ENCODE results near the gene STX4. TPM values are rescaled to one million over a fixed set of nuclear protein-coding genes. Genes with fewer than 3 reads are reported as not detected.

Gene STX4
- polyA plus RNA-seq, 4 donors: 35.6 to 44.6 (median 41.2) TPM

DNA sequence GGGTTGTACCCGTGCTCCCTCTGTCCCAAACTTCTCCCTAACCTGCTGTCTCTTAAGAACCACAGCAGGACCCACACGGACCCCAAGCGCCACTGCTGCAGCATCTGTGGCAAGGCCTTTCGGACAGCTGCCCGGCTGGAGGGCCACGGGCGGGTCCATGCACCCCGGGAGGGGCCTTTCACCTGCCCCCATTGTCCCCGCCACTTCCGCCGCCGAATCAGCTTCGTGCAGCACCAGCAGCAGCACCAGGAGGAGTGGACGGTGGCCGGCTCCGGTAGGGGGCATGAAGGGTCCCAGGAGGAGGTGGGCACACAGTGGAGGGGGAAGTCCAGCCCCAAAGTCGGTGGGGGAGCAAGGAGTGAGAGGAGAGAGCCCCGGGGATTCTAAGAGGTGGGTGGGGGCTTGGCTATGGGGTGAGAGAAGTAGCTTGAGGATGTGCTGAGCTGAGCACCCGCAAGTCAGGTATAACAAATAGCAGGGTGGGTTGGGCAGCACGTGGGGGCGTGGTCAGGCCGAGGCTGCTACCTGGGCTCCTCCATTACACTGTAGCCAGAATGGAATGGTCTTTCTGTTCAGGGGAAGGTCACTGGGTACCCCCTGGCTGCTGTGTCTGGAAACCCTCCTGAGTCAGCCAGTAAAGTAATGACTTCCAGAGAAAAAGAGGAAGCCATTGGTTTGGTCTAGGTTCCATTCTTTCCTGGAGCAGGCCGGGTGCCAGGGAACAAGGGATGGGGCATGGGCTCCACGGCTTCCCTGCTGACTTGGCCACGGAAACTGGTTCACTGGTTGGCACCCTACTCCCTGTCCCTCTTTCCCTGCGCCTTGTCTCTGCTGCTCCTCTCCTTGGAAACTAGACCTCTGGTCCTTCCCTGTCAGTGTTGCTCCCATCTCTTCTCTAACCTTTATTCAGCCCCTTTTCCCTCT, 48.3 kb downstream of the STX4 start:
- DNase-seq (ENCODE audit: low read depth in 4 of 4, low spot score in 2 of 4): no peak

DNA sequence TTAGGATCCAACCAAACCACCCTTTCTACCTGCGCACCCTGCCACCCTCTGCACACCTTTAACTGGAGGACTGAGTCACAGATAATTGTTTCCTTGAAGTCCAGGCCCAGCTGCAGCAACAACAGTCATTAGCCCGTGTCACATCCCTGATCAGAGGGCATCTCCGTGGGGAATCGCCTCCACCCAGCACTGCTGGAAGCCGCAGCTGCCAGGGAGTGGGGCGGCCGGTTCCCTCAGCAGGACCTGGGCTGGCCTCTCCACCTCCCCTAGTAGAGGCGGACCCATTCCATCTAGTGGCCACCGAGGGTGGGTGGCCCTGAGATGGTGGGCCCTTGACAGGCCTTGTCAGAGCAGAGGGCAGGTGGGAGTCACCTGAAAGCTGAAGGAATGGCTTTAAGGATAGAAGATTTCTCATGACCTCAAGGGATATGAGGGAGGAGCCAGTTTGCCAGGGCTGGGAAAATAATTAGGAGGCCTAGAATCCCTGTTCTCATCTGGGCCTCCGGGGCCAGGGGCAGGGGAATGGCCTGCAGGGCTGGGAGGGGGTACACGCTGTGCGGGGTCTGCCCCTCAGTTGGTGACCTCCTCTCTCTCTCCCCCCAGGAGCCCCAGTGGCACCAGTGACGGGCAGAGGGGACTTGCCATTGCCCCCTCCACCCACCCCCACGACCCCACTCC, 49.1 kb downstream of the STX4 start:
- no peak for DNase-seq (ENCODE audit: low read depth in 4 of 4, low spot score in 2 of 4)

DNA sequence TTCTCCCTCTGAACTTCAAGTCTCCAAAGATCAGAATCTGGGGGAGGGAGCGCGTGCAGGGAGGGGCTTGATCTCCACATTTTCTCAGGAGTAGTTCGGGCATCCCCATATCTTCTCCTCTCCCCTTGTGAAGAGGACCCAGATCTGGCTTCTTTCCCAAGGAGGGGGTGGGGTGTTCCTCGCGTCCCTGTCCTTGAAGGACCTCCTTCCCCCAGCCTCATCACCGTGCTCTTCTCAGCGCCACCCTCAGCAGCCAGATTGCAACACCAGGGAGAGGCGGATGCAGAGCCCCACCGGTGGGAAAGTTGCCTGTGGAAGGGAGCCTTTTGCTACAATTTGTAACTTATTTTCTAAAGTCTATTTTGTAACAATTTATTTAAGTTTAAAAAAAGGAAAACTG, 49.7 kb downstream of the STX4 start:
- no peak for DNase-seq (ENCODE audit: low read depth in 4 of 4, low spot score in 2 of 4)

DNA sequence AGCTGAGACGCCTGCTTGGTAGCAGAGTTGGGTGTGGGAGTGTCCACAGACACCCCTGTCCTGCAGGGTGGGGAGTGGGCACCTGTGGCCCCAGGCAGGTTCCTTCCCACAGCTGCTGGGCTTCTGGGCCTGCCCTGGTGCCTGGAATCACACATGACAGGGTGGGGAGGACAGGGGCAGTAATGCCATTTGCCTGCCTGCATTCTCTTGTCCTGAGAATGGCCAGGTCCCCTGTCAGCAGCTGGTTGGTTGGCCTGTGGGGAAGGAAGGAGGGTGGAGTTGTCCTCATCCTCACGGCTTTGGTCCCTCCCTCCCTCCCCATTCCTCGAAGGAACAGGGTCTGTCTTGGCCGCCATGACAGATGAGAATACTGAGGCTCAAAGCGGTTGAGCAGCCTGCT, 50.2 kb downstream of the STX4 start:
- DNase-seq (ENCODE audit: low read depth in 4 of 4, low spot score in 2 of 4): no peak

DNA sequence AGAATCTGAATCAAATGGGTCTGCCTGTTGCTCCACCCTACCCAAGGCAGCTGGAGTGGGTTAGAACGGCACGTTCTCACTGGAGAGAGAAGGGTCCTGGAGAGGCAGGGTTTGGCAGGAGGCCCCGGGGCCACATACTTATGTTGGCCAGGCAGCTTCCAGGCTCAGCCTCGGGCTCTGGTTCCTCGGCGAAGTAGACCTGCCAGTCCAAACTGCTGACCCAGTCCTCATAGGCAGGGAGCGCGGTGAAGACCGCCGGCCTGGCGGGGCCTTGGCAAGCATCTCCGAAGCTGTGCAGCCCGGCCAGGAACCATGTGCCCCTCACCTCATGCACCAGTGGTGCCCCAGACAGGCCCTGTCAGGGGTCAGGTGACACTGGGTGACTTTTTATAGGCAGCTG, 50.6 kb downstream of the STX4 start:
- no peak for DNase-seq (ENCODE audit: low read depth in 4 of 4, low spot score in 2 of 4)

DNA sequence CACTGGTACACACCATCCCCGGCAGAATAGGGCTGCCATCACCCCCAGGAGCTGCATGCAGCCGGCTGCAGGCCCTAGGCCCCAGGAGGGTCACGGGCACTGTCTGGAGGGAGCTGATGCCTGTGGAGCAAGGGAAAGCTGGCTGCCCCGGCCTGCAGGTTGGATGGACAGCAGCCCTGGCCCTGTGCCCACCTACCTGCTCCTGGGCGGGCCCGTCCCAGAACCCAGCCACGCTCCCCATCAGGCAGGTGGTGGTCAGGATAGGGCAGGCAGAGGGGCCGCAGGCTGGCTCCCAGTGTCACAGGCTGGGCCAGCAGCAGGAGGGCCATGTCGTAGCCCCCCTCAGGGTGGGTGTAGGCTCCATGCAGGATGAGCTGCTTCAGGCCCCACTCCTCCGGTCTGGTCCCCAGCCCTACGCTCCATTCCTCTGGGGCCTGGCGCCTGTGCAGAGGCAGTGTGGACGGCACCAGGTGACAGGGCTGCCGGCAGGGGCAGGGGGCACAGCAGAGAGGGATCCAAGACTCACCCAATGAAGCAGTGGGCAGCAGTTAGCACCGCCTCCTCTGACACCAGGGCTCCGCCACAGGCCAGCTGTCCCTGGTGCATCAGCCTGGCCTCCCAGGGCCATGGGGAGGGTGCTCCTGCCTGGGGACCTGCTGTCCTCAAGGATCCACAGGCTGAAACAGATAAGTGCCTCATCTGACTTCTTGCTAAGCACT, 51.4 kb downstream of the STX4 start:
- DNase-seq (ENCODE audit: low read depth in 4 of 4, low spot score in 2 of 4): no peak

DNA sequence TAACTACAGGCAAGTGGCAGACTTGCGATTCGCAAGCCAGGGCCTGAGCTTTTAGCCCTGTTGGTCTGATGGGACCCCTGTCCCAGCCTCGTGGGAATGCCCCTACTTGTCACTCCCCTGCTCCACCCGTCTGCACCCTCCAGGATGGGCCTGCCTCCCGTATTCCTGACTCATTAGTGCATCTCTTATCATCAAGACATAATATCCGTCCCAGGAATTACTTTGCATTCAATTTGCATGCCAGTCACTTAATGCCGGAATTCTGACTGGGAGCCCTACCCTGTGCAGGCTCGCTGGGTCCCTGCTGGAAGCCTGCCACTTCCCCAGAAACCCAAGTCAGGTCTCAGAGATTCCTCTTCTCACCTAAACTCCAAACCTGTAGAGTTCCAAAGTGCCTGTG, 52.1 kb downstream of the STX4 start:
- no peak for DNase-seq (ENCODE audit: low read depth in 4 of 4, low spot score in 2 of 4)

DNA sequence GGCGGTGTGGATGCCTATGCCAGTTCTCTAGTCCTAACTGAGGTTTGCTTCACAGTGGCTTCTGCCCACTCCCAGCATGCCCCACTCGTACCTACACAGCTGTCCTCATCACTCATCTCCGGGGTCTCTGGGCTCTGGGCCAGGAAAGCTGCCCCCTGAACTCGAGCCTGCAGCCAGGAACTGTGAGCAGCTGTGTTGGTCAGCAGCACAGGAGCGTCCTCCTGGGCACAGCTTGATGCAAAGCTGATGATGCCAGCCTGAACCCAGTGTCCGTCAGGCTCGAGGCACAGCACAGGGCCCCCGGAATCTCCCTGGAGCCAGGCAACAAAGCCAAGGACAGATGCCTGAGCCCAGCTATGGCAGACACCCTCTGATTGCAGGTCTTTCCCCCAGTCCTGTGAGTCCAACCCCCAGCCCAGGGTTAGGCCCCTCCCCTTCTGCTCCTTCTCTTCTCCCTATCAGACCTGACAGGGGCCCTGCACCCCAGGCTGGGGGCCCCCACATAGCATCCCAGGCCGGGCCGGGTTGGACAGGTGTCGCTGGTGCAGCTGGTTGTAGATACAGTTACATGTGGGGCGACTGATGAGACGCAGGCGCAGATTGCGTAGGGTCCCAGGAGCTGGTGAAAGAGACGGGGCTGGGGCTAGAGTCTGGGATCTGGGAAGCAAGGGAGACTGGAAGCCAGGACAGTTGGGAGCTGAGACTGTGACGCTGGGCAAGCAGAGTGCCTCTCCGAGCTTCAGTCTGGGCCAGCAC, 52.7 kb downstream of the STX4 start:
- no peak for DNase-seq (ENCODE audit: low read depth in 4 of 4, low spot score in 2 of 4)

DNA sequence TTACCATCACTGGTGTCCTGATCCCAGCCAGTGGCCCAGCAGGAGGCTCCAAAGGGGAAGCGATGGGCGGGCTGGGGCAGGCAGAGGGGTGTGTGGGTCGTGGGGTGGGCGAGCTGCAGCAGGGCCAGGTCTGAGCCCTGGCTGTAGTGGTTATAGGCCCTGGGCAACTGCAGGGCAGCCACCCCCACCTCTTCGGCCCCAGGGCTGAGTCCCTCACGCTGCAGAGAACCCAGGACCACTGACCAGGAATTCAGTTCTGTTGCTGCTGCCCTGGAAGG, 53.2 kb downstream of the STX4 start:
- DNase-seq (ENCODE audit: low read depth in 4 of 4, low spot score in 2 of 4): no peak

DNA sequence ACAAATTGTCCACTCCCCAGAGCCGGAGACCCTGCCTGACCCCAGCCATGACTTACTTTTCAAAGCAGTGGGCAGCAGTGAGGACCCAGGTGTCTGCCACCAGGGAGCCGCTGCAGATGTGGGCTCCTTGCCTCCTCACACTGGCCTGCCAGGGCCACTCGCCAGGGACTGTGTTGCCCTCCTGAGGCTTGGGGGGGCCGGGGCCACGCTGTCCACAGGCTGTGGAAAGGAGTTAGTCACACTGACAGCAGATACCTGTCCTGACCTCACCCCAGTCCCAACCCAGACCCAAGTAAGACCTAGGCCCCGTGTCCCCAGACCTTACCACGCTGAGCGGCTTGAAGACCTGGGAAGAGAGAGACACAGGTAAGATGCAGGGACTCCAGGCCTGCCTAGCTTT, 54.1 kb downstream of the STX4 start:
- DNase-seq (ENCODE audit: low read depth in 4 of 4, low spot score in 2 of 4): no peak

DNA sequence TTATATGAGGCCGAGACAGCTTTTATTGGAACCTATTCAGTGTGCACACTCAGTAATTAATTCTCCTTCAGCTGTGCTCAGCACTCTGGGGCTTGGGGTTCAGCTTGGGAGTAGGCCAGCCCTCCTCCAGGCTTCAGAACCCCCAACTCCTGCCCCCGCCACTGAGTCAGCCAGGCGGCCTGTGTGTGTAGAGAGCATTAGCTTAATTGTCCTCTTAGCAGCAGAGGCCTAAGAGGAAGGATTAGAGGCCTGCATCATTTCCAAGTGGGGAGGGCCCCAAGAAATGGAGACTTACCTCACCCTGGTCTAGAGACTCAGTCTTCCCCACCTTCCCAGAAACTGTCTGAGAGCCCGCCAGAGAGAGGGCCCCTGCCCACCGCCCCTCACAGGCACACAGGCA, 54.6 kb downstream of the STX4 start:
- DNase-seq (ENCODE audit: low read depth in 4 of 4, low spot score in 2 of 4): no peak

DNA sequence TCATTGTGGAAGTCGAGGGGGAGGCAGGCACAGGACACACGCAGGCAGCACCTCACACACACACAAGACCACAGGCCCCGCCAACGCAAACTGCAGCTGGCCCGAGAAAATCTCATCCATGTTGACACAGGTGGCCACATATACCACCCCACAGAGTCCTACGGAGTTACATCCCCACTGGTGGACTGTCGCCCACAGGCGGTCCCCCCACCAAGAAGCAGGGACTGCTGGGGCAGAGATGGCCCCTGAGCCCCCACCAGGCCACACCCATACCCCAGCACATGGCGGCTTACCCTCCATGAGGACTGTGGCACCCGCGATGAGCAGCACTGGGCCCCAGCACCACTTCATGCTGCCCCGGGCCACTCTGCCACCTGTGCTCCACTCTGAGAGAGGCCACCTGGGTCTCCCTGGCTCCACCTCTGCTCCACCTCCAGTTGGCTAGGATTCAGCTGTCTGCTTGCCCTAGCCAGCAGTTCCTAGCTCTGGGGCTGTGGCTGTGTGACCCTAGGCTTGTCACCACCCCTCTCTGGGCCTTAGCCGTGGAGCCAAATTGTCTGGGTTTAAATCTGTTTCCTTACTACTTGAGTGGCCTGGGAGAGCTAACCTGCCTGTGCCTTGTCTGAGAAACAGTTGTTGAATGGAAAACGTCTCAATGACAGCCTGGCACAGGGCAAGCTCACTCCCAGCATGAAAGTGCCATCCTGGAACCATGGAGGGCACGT, 55.3 kb downstream of the STX4 start, which contains the start of gene PRSS53:
PRSS53 (minus strand) TSS at position 485 of the 725 bp plus-strand sequence; CDS start at position 351, 134 bp downstream.
- DNase-seq (ENCODE audit: low read depth in 4 of 4, low spot score in 2 of 4): no peak

DNA sequence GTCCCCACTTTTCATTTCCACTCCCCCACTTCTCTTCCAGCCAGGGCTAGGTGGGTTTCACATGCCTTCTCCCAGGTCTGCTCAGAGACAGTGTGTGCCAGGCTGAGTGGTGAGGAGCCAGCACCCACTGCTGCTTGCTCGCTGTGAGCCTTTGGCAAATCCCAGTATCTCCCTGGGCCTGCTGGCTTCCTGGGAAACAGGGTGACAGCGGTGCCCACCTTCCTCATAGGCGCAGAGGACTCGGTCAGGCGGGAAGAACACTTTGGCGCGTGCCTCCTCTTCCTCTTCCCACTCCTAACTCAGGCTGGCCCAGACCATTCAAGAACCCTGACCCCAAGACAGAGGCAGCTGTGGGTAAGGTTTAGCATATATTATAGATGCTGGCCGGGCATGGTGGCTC, 55.8 kb downstream of the STX4 start:
- no peak for DNase-seq (ENCODE audit: low read depth in 4 of 4, low spot score in 2 of 4)

Other genes with a start within 250 kb of the STX4 start
- gene ZNF629, start 246.4 kb upstream of the STX4 start, polyA plus RNA-seq (ENCODE audit: insufficient read length in 4 of 4): 10 to 100 TPM; 25.7 to 29.5 (median 27.2) TPM
- gene BCL7C, start 139.5 kb upstream of the STX4 start, polyA plus RNA-seq (ENCODE audit: insufficient read length in 4 of 4): 10 to 100 TPM; 38.4 to 57.2 (median 44.5) TPM
- gene CTF1, start 136.9 kb upstream of the STX4 start, polyA plus RNA-seq (ENCODE audit: insufficient read length in 4 of 4): 1 to 10 TPM; 6.2 to 9.8 (median 7.7) TPM
- gene FBXL19, start 110.0 kb upstream of the STX4 start, polyA plus RNA-seq (ENCODE audit: insufficient read length in 4 of 4): 10 to 100 TPM; 16.3 to 38.8 (median 27.4) TPM
- 10 to 100 TPM; 18.7 to 22.5 (median 20.3) TPM for gene ORAI3, start 84.5 kb upstream of the STX4 start, polyA plus RNA-seq (ENCODE audit: insufficient read length in 4 of 4)
- gene SETD1A, start 75.8 kb upstream of the STX4 start, polyA plus RNA-seq (ENCODE audit: insufficient read length in 4 of 4): 10 to 100 TPM; 15.3 to 23.3 (median 18.6) TPM
- 10 to 100 TPM in 2 of 4 donors, 1 to 10 TPM in 2; 7.2 to 12.0 (median 9.4) TPM for gene HSD3B7, start 48.4 kb upstream of the STX4 start, polyA plus RNA-seq (ENCODE audit: insufficient read length in 4 of 4)
- 1 to 10 TPM in 3 of 4 donors, under 1 TPM in 1; 0.73 to 3.0 (median 1.8) TPM for gene STX1B, start 22.9 kb upstream of the STX4 start, polyA plus RNA-seq (ENCODE audit: insufficient read length in 4 of 4)
- gene ZNF668, start 40.7 kb downstream of the STX4 start, polyA plus RNA-seq (ENCODE audit: insufficient read length in 4 of 4): 1 to 10 TPM; 4.1 to 7.2 (median 6.5) TPM
- 10 to 100 TPM; 11.0 to 19.1 (median 12.5) TPM for gene ZNF646, start 40.9 kb downstream of the STX4 start, polyA plus RNA-seq (ENCODE audit: insufficient read length in 4 of 4)
- 1 to 10 TPM in 3 of 4 donors, under 1 TPM in 1; 0.48 to 2.1 (median 1.3) TPM for gene PRSS53, start 55.4 kb downstream of the STX4 start, polyA plus RNA-seq (ENCODE audit: insufficient read length in 4 of 4)
- gene VKORC1, start 61.2 kb downstream of the STX4 start, polyA plus RNA-seq (ENCODE audit: insufficient read length in 4 of 4): 10 to 100 TPM; 68.3 to 92.8 (median 73.0) TPM
- 10 to 100 TPM; 34.5 to 48.8 (median 41.0) TPM for gene BCKDK, start 74.8 kb downstream of the STX4 start, polyA plus RNA-seq (ENCODE audit: insufficient read length in 4 of 4)
- gene KAT8, start 84.1 kb downstream of the STX4 start, polyA plus RNA-seq (ENCODE audit: insufficient read length in 4 of 4): 10 to 100 TPM; 56.6 to 86.1 (median 70.4) TPM
- gene PRSS8, start 102.2 kb downstream of the STX4 start, polyA plus RNA-seq (ENCODE audit: insufficient read length in 4 of 4): 10 to 100 TPM; 53.9 to 77.2 (median 67.5) TPM
- gene PRSS36, start 116.5 kb downstream of the STX4 start, polyA plus RNA-seq (ENCODE audit: insufficient read length in 4 of 4): 1 to 10 TPM in 3 of 4 donors, under 1 TPM in 1; 0.92 to 1.7 (median 1.3) TPM
- gene FUS, start 146.6 kb downstream of the STX4 start, polyA plus RNA-seq (ENCODE audit: insufficient read length in 4 of 4): 100 to 1,000 TPM; 571 to 934 (median 698) TPM
- gene PYCARD, start 169.2 kb downstream of the STX4 start, polyA plus RNA-seq (ENCODE audit: insufficient read length in 4 of 4): 10 to 100 TPM in 2 of 4 donors, 1 to 10 TPM in 2; 7.5 to 17.9 (median 10.9) TPM
- gene TRIM72, start 180.6 kb downstream of the STX4 start, polyA plus RNA-seq (ENCODE audit: insufficient read length in 4 of 4): under 1 TPM; 0.05 to 0.17 (median 0.09) TPM
- gene PYDC1, start 183.6 kb downstream of the STX4 start, polyA plus RNA-seq (ENCODE audit: insufficient read length in 4 of 4): not detected
- gene ITGAM, start 226.4 kb downstream of the STX4 start, polyA plus RNA-seq (ENCODE audit: insufficient read length in 4 of 4): 1 to 10 TPM; 1.5 to 3.2 (median 2.6) TPM